IMR-90 (cell line): Measurements from ENCODE around the gene GATA3. TPM values are rescaled to one million over a fixed set of nuclear protein-coding genes. Genes with fewer than 3 reads are reported as not detected.

Experiments used
- ATAC-seq: fragments of 200-7000 bp; cut with Tn5 transposase; 2 replicates; pipeline ENCODE4 v1.9.1; 2020; ENCODE audit warnings: low read depth, mild to moderate bottlenecking, moderate library complexity
- BruUV-seq: library from RNA; stranded (reverse); fragments of 400-500 nt; replicated peaks from 2 replicates; lab custom pipeline; 2021; lab: Mats Ljungman, UMichigan
- CTCF ChIA-PET: fragments of 300-600 bp; formaldehyde crosslinking; extraction: SDS; loops from one replicate; lab custom pipeline; 2021; ENCODE audit warnings: antibody characterized with exemption; lab: Yijun Ruan, JAX
- POLR2A ChIA-PET: fragments of 300-600 bp; sonication (Branson Sonifier 250); formaldehyde crosslinking; loops from one replicate; lab custom pipeline; 2022; ENCODE audit warnings: antibody characterized with exemption; ENCODE audit not compliant: unreplicated experiment; lab: Charles Lee
- DNase-seq: peaks from one replicate; pipeline ENCODE4 v3.0.0; 2013
- H2AFZ ChIP-seq: replicated peaks from 2 replicates; pipeline ENCODE3; 2013; ENCODE audit warnings: low read length, mild to moderate bottlenecking; ENCODE audit not compliant: poor library complexity
- H2AK5ac ChIP-seq: 2 replicates; pipeline ENCODE4 v1.6.1; 2013; ENCODE audit warnings: low read depth, low read length, inconsistent platforms
- H2AK9ac ChIP-seq: replicated peaks from 2 replicates; pipeline ENCODE3; 2013; ENCODE audit warnings: mild to moderate bottlenecking, low read depth, low read length, moderate library complexity; ENCODE audit not compliant: poor library complexity
- H2BK120ac ChIP-seq: 2 replicates; pipeline ENCODE4 v1.6.1; 2013; ENCODE audit warnings: low read depth, low read length, inconsistent platforms
- H2BK15ac ChIP-seq: 3 replicates; pipeline ENCODE4 v1.6.1; 2013; ENCODE audit warnings: low read depth, low read length, inconsistent platforms
- H2BK20ac ChIP-seq: 2 replicates; pipeline ENCODE4 v1.6.1; 2013; ENCODE audit warnings: low read depth, mild to moderate bottlenecking, inconsistent platforms, low read length, moderate library complexity
- H2BK5ac ChIP-seq: 2 replicates; pipeline ENCODE4 v1.6.1; 2013; ENCODE audit warnings: mild to moderate bottlenecking, low read depth, low read length, inconsistent platforms; ENCODE audit not compliant: poor library complexity, severe bottlenecking
- H3K14ac ChIP-seq: replicated peaks from 2 replicates; pipeline ENCODE4 v1.6.1; 2013; ENCODE audit warnings: low read depth, low read length, inconsistent platforms
- H3K18ac ChIP-seq: 2 replicates; pipeline ENCODE4 v1.6.1; 2013; ENCODE audit warnings: low read depth, low read length, control low read depth
- H3K23ac ChIP-seq: 2 replicates; pipeline ENCODE4 v1.6.1; 2013; ENCODE audit warnings: low read depth, low read length, inconsistent platforms
- H3K27ac ChIP-seq: 2 replicates; pipeline ENCODE4 v1.5.1; 2013; ENCODE audit warnings: mild to moderate bottlenecking, control low read depth, low read length; ENCODE audit not compliant: insufficient read depth
- H3K27me3 ChIP-seq: 2 replicates; pipeline ENCODE4 v1.6.1; 2013; ENCODE audit warnings: low read length; ENCODE audit not compliant: control insufficient read depth, insufficient read depth
- H3K36me3 ChIP-seq: 2 replicates; pipeline ENCODE4 v1.6.1; 2013; ENCODE audit warnings: low read length, mixed read lengths; ENCODE audit not compliant: control insufficient read depth, insufficient read depth
- H3K4ac ChIP-seq: 2 replicates; pipeline ENCODE4 v1.6.1; 2013; ENCODE audit warnings: low read depth, low read length, inconsistent platforms
- H3K4me1 ChIP-seq: 2 replicates; pipeline ENCODE4 v1.6.1; 2013; ENCODE audit warnings: low read length, mixed read lengths; ENCODE audit not compliant: control insufficient read depth, insufficient read depth
- H3K4me2 ChIP-seq: 2 replicates; pipeline ENCODE4 v1.6.1; 2013; ENCODE audit warnings: low read depth, mild to moderate bottlenecking, control low read depth, low read length, moderate library complexity
- H3K4me3 ChIP-seq: 2 replicates; pipeline ENCODE4 v1.5.1; 2013; ENCODE audit warnings: low read depth, mild to moderate bottlenecking, control low read depth, low read length, moderate library complexity; ENCODE audit not compliant: insufficient read depth
- H3K56ac ChIP-seq: 2 replicates; pipeline ENCODE4 v1.6.1; 2013; ENCODE audit warnings: low read length, inconsistent platforms; ENCODE audit not compliant: insufficient read depth; ENCODE audit errors: extremely low read depth
- H3K79me1 ChIP-seq, 2 experiments: 2 replicates each; pipeline ENCODE4 v1.6.1; 2013; ENCODE audit warnings: low read length in 2 of 2, inconsistent platforms in 1 of 2, low read depth in 1 of 2
- H3K9ac ChIP-seq: 2 replicates; pipeline ENCODE4 v1.6.1; 2013; ENCODE audit warnings: low read depth, low read length, control low read depth
- H3K9me1 ChIP-seq: 2 replicates; pipeline ENCODE4 v1.6.1; 2013; ENCODE audit warnings: low read length, inconsistent platforms; ENCODE audit not compliant: insufficient read depth
- H3K9me3 ChIP-seq: 2 replicates; pipeline ENCODE4 v1.6.1; 2013; ENCODE audit warnings: low read length; ENCODE audit not compliant: control insufficient read depth, insufficient read depth
- H4K20me1 ChIP-seq: 2 replicates; pipeline ENCODE4 v1.6.1; 2013; ENCODE audit warnings: low read length, inconsistent platforms; ENCODE audit not compliant: insufficient read depth
- H4K5ac ChIP-seq: 2 replicates; pipeline ENCODE4 v1.6.1; 2013; ENCODE audit warnings: mild to moderate bottlenecking, low read depth, low read length, control low read depth
- H4K8ac ChIP-seq, 2 experiments: 2 replicates each; pipeline ENCODE4 v1.6.1; 2013; ENCODE audit warnings: low read depth in 2 of 2, low read length in 2 of 2, control low read depth in 1 of 2, inconsistent platforms in 1 of 2
- H4K91ac ChIP-seq: 2 replicates; pipeline ENCODE4 v1.6.1; 2013; ENCODE audit warnings: low read depth, low read length, inconsistent platforms; ENCODE audit not compliant: insufficient read depth
- BHLHE40 ChIP-seq: fragments of 150-350 bp; IDR thresholded peaks from 2 replicates; pipeline ENCODE4 v1.6.1; 2016; ENCODE audit warnings: mild to moderate bottlenecking, low read depth, low read length
- CHD1 ChIP-seq: IDR thresholded peaks from 2 replicates; pipeline ENCODE4 v1.6.1; 2012; ENCODE audit warnings: low read depth, low read length, improper control_type of control experiment
- ELK1 ChIP-seq: fragments of 150-350 bp; IDR thresholded peaks from 2 replicates; pipeline ENCODE4 v1.6.1; 2016; ENCODE audit warnings: low read depth, mild to moderate bottlenecking, low read length, moderate library complexity, borderline replicate concordance
- MAZ ChIP-seq: IDR thresholded peaks from 2 replicates; pipeline ENCODE4 v1.6.1; 2012; ENCODE audit warnings: low read depth, mild to moderate bottlenecking, low read length, improper control_type of control experiment, moderate library complexity, borderline replicate concordance
- MXI1 ChIP-seq: IDR thresholded peaks from 2 replicates; pipeline ENCODE4 v1.6.1; 2012; ENCODE audit warnings: low read depth, mild to moderate bottlenecking, low read length, moderate library complexity, borderline replicate concordance
- POLR2A ChIP-seq: IDR thresholded peaks from 2 replicates; pipeline ENCODE4 v1.6.1; 2012; ENCODE audit warnings: mild to moderate bottlenecking, low read depth, low read length
- RCOR1 ChIP-seq: IDR thresholded peaks from 2 replicates; pipeline ENCODE4 v1.6.1; 2012; ENCODE audit warnings: mild to moderate bottlenecking, low read length, improper control_type of control experiment; ENCODE audit not compliant: insufficient replicate concordance
- RFX5 ChIP-seq: IDR thresholded peaks from 2 replicates; pipeline ENCODE4 v1.8.0; 2012; ENCODE audit warnings: low read depth, mild to moderate bottlenecking, low read length, moderate library complexity
- SMC3 ChIP-seq: fragments of 150-350 bp; IDR thresholded peaks from 2 replicates; pipeline ENCODE4 v1.6.1; 2016; ENCODE audit warnings: low read depth, mild to moderate bottlenecking, antibody characterized with exemption, low read length, moderate library complexity
- USF2 ChIP-seq: fragments of 150-350 bp; IDR thresholded peaks from 2 replicates; pipeline ENCODE4 v1.6.1; 2017; ENCODE audit warnings: mild to moderate bottlenecking, antibody characterized with exemption, low read length, low read depth
- WGBS, 2 experiments: methylation state at CpG; one replicate each; pipeline versions ENCODE4 v1.1.5 to v1.1.7; 2013; ENCODE audit warnings: missing lambda C conversion rate in 2 of 2; ENCODE audit not compliant: insufficient read length in 1 of 2; ENCODE audit errors: extremely low coverage in 2 of 2; 5-methylcytosine and 5-hydroxymethylcytosine counted together
- dilution Hi-C: fragments of 300-500 bp; cut with HindIII; formaldehyde crosslinking; loops from one replicate; pipeline ENCODE4 v1.14.3; 2018; ENCODE audit warnings: low sequenced_read_pairs; ENCODE audit not compliant: unreplicated experiment
- in situ Hi-C: fragments of 300-500 bp; cut with MboI; formaldehyde crosslinking; loops from 3 replicates; pipeline ENCODE4 v1.14.3; 2019; ENCODE audit warnings: low sequenced_read_pairs, inconsistent platforms, mixed read lengths
- intact Hi-C: fragments of 100-400 bp; cut with micrococcal nuclease; formaldehyde crosslinking; loops from 2 replicates; pipeline ENCODE4 v1.10.0; 2022
- polyA plus RNA-seq, 3 experiments: library from polyadenylated mRNA; depleted of rRNA; stranded (reverse); fragments of >200 nt; gene quantifications; 2 replicates each; pipeline ENCODE4 v1.2.3, GENCODE V29; 2012; ENCODE audit warnings: low replicate concordance in 1 of 3
- total RNA-seq: library from RNA; depleted of rRNA; stranded (reverse); fragments of >200 nt; gene quantifications from 2 replicates; pipeline ENCODE4 v1.2.3, GENCODE V29; 2012

GATA3 gene
- total and polyA plus RNA-seq, 2 of the 4 experiments (the other 2 are of a cell fraction), result 0.21 TPM; not detected in 1

- H3K27me3 ChIP-seq, result peaks cover 70% of the 10 kb centered on the region
- H2BK20ac ChIP-seq, result no peak overlapping the region
- dilution Hi-C loops, result no loop called here
- H3K9me3 ChIP-seq, result peaks cover 1% of the 10 kb centered on the region; the same call in 1 of the 2 replicates
- in situ Hi-C loops, result no loop called here
- ChIA-PET POLR2A (no interaction called here), CTCF (no interaction called here)
- no peak for ATAC-seq
- H3K23ac ChIP-seq, result no peak overlapping the region
- no peak for DNase-seq
- 0 out of 2 replicates have a peak, but pooled peaks cover 2% of the 10 kb centered on the region for H3K4me1 ChIP-seq
- intact Hi-C loops, result no loop called here
- no peak overlapping the region for H4K91ac ChIP-seq
- H3K27ac ChIP-seq, result no peak overlapping the region
- TF ChIP-seq SMC3 (no peak), BHLHE40 (no peak), USF2 (no peak), MXI1 (no peak), POLR2A (no peak), MAZ (no peak), RCOR1 (no peak), RFX5 (no peak), ELK1 (no peak), CHD1 (no peak)
- H4K5ac ChIP-seq, result no peak overlapping the region
- H2AK9ac ChIP-seq, result no peak overlapping the region
- H2BK15ac ChIP-seq, result no peak overlapping the region
- H3K9ac ChIP-seq, result no peak overlapping the region
- H3K9me1 ChIP-seq, result no peaks in the 10 kb centered on the region; the same call in 1 of the 2 replicates
- peak overlapping the region; percentile 46; the same call in 1 of the 2 replicates for H2BK120ac ChIP-seq
- H3K14ac ChIP-seq, result 0 out of 2 replicates have a peak overlapping the region, but pooled peaks have one; percentile 4
- no peaks in the 10 kb centered on the region for H4K20me1 ChIP-seq
- H3K4me2 ChIP-seq, result no peak overlapping the region
- H3K4me3 ChIP-seq, result no peak overlapping the region
- H3K4ac ChIP-seq, result no peak overlapping the region
- no peak overlapping the region for H3K18ac ChIP-seq
- no peak overlapping the region for H2BK5ac ChIP-seq
- H2AFZ ChIP-seq, result peak overlapping the region; percentile 65
- BruUV-seq, result no TSS peak
- no peak overlapping the region for H4K8ac ChIP-seq
- H3K56ac ChIP-seq, result no peak overlapping the region
- no peaks in the 10 kb centered on the region for H3K36me3 ChIP-seq
- no CpG with 5 or more reads among the region's 10 CpGs for WGBS, 2 experiments
- no peak overlapping the region for H2AK5ac ChIP-seq
- H3K79me1 ChIP-seq, result no peaks in the 10 kb centered on the region
These were observed 6.2 kb downstream of the GATA3 start for GRCh38 chr10:8060704-8061121.
